Mammary epithelial cell (primary cell): ENCODE measurements around the gene SPATS1.

Source experiments
- CTCF ChIP-seq, 2 donors: IDR thresholded peaks in 1 of 2; conservative IDR thresholded peaks in 1 of 2; 2 replicates each; pipeline ENCODE4 v1.5.1; 2011 to 2012; ENCODE audit warnings: inconsistent platforms in 2 of 2, low read length in 2 of 2, mild to moderate bottlenecking in 2 of 2, control low read depth in 1 of 2, low read depth in 1 of 2; ENCODE audit not compliant: insufficient read depth in 1 of 2; ENCODE audit errors: extremely low read depth in 1 of 2
- EZH2 ChIP-seq: IDR thresholded peaks from 2 replicates; pipeline ENCODE4 v1.6.1; 2012; ENCODE audit warnings: low read length, inconsistent platforms, borderline replicate concordance

DNA sequence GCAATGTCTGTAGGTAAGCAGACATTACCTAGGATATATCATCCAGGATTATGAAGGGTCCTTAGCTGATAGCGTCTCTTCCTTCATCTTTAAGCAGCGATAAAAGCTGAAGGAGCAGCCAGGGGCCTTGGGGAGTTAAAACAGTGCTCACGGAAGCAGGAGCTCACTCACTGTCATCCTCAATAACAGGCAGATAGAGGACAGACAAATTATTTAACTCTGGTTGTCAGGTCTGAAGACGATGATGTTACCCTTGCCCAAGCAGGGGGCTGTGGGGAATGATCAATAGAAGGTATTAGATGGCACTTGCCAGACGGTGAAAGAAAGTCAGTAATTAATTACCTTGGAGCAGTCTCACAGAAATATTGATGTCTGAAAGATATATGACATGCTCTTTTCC lies 12.6 kb upstream of the SPATS1 start:
- TF ChIP-seq CTCF (conservative IDR thresholded peaks at IDR 0.05 in 1 of 2, IDR thresholded peaks at IDR 0.05 in 1 of 2; ENCODE audit: extremely low read depth in 1 of 2, insufficient read depth in 1 of 2, low read depth in 1 of 2, low read length in 2 of 2) = no peak
- no peak for TF ChIP-seq EZH2
